ENCODE results near the gene PRPF6.

PRPF6 gene

DNA sequence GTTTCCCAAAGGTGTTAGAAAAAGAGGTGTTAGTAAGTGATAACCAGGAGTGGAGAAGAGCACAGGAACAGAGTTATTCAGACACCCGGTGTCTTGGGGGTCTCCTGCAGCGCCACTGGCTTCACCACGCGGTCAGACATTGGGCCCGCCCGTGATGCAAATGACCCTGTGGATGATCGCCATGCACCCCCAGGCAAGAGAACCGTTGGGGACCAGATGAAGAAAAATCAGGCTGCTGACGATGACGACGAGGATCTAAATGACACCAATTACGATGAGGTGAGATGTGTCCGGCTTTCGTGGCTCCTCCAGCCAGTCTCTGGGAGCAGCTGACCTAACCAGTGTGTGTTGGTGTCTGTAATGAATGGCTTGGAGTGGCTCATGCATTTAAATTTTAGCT is 2.0 kb downstream of the PRPF6 start:
- TF ChIP-seq, protein P1, sequence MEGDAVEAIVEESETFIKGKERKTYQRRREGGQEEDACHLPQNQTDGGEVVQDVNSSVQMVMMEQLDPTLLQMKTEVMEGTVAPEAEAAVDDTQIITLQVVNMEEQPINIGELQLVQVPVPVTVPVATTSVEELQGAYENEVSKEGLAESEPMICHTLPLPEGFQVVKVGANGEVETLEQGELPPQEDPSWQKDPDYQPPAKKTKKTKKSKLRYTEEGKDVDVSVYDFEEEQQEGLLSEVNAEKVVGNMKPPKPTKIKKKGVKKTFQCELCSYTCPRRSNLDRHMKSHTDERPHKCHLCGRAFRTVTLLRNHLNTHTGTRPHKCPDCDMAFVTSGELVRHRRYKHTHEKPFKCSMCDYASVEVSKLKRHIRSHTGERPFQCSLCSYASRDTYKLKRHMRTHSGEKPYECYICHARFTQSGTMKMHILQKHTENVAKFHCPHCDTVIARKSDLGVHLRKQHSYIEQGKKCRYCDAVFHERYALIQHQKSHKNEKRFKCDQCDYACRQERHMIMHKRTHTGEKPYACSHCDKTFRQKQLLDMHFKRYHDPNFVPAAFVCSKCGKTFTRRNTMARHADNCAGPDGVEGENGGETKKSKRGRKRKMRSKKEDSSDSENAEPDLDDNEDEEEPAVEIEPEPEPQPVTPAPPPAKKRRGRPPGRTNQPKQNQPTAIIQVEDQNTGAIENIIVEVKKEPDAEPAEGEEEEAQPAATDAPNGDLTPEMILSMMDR (IDR thresholded peaks at IDR 0.05; ENCODE audit: control insufficient read depth, extremely low read depth, insufficient read depth): no peak
- no peak overlapping the region for H3K4me3 ChIP-seq (ENCODE audit: low read depth, low read length)
- no peak for DNase-seq (ENCODE audit: low read depth)

DNA sequence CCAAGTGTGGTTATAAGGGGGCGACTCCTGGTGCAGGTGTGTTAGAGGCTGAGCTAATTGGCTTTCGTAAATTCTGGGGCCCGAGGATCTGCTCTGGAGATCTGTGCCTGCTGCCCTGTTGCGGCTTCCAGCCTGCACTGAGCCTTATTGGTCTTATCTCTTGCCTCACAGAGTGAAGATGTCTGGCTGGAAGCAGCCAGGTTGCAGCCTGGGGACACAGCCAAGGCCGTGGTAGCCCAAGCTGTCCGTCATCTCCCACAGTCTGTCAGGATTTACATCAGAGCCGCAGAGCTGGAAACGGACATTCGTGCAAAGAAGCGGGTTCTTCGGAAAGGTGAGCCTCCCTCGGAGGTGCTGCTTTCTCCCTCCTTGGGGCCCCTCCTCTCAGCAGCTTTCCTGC is 20.0 kb downstream of the PRPF6 start:
- no peak for DNase-seq (ENCODE audit: low read depth)
- TF ChIP-seq, protein P1 (IDR thresholded peaks at IDR 0.05; ENCODE audit: control insufficient read depth, extremely low read depth, insufficient read depth): no peak
- no peak overlapping the region for H3K4me3 ChIP-seq (ENCODE audit: low read depth, low read length)

DNA sequence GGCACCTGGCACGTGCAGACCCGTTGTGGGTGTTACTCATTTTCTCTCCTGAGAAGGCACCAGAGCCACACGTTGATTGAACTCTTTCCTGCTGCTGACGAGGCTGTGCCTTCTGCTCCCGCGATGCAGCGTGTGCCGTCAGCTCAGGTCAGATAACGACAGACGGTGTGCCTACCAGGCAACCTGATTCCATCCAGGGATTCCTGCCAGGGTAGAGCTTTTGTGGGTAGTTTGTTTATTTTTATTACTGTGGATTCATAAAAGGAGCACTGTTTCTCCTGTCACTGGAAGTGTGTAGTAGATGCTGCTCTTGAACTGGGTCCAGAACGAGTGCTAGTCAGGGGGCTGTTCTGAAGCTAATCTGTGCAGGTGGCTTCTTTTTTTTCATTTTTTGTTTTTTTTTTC is 20.7 kb downstream of the PRPF6 start:
- DNase-seq (ENCODE audit: low read depth): peak; percentile 62
- H3K4me3 ChIP-seq (ENCODE audit: low read depth, low read length): no peak overlapping the region
- TF ChIP-seq, protein P1 (IDR thresholded peaks at IDR 0.05; ENCODE audit: control insufficient read depth, extremely low read depth, insufficient read depth): no peak

DNA sequence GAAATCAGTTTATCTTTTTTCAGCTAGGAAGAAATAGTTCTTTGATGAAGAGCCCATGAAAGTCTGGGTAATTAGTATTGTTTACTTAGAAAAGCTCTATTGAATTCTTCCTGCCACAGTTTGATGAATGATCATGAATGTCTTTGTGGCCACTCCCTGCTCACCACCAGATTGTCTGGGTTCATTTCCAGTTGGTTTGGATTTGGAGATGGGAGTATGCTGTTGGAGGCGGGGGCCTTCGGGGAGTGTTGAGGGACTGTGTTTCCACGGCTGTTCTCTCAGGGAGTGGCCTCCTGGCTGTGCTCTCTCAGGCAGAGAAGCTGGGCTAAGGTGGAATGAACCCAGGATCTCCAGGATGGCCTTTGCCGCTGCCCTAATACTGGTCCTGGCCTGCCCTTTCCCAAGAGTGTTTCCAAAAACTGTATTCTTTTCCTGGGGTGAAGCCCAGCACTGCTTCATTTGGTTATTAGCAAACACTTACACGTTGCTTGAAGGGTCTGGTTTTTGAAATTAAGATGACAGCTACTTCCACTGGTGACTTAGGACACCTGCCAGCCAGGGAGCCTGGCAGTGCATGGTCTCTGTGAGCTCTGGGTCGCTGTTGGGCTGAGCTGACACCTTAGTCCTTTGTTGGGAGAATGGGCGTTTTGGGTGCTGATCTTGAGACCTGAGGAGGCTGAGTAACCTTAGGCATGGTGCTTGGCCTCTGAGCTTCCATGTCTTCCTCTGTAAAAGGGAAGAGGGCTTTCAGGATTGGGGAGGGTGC is 23.2 kb downstream of the PRPF6 start:
- DNase-seq (ENCODE audit: low read depth): no peak

DNA sequence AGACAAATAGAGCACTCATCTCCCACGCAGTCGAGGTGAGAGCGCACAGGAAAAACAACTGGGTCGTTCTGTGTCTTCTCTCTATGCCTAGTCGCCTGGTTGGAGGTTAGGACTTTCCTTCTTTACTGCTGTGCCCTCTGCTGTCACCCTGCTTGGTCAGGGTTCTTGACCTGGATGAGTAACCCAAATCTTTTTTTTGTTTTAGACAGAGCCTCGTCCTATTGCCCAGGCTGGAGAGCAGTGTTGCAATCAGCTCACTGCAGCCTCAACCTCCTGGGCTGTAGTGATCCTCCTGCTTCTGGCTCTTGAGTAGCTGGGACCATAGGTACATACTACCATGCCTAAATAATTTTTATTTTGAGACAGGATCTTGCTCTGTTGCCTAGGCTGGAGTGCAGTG is 24.5 kb downstream of the PRPF6 start:
- DNase-seq (ENCODE audit: low read depth): no peak
- no peak overlapping the region for H3K4me3 ChIP-seq (ENCODE audit: low read depth, low read length)
- TF ChIP-seq, protein P1 (IDR thresholded peaks at IDR 0.05; ENCODE audit: control insufficient read depth, extremely low read depth, insufficient read depth): no peak

More for the DNA sequence above, 23.2 kb downstream of the PRPF6 start:
- TF ChIP-seq, protein P1 (IDR thresholded peaks at IDR 0.05; ENCODE audit: control insufficient read depth, extremely low read depth, insufficient read depth): no peak
- no peak overlapping the region for H3K4me3 ChIP-seq (ENCODE audit: low read depth, low read length)

DNA sequence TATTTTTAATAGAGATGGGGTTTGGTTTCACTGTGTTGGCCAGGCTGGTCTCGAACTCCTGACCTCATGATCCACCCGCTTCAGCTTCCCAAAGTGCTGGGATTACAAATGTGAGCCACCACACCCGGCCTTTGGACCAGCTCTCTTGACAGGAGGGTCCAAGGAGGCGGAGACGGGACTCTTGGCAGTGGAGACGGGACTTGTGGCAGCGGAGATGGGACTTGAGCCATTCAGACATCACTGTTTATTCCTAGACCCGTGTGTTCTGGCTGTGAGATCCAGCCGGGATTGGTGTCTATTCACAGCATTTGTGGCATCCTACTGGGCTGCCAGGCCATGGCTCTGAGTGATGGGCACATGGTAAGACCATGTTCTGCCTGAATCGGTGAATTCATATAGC is 25.6 kb downstream of the PRPF6 start:
- no peak for DNase-seq (ENCODE audit: low read depth)

More for the DNA sequence above, 25.6 kb downstream of the PRPF6 start:
- no peak overlapping the region for H3K4me3 ChIP-seq (ENCODE audit: low read depth, low read length)
- TF ChIP-seq, protein P1 (IDR thresholded peaks at IDR 0.05; ENCODE audit: control insufficient read depth, extremely low read depth, insufficient read depth): no peak
